ENCODE results near the gene COX19.
A peak's percentile ranks its signal among the peaks of the same experiment; 100 is the strongest.

Gene COX19

DNA sequence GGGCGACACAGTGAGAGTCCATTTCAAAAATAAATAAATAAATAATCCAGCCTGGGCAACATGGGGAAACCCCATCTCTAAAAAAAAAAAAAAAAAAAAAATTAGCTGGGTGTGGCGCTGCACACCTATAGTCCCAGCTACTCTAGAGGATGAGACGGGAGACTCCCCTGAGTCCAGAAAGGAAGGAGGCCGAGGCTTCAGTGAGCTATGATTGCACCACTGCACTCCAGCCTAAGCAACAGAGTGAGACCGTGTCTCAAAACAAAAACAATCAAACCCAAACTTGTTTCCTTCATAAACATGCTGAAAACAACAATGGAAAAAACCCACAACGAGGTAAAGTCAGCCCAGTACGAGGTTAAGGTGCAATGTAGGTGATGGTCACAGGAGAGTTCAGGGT lies 1.2 kb downstream of the COX19 start:
- TF ChIP-seq CTCF (IDR thresholded peaks at IDR 0.05; ENCODE audit: low read depth, low read length, missing control alignments), result no peak
- no peak for DNase-seq (ENCODE audit: extremely low read depth, low read depth)
- peak overlapping the region; percentile 94 for H3K4me3 ChIP-seq (replicated peaks; ENCODE audit: low read depth, low read length)

DNA sequence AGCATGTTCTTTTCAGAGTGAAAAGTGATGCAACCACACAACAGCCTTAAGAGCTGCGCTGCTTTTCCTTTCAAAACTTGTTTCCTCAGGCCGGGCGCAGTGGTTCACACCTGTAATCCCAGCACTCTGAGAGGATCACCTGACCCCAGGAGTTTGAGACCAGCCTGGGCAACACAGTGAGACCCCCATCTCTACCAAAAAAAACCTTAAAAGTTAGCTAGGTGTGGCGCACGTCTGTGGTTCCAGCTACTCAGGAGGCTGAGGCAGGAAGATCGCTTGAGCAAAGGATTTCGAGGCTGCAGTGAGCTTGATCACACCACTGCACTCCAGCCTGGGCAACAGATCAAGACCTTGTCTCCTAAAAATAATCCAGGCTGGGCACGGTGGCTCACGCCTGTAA lies 2.0 kb downstream of the COX19 start:
- no peak for TF ChIP-seq CTCF (IDR thresholded peaks at IDR 0.05; ENCODE audit: low read depth, low read length, missing control alignments)
- H3K4me3 ChIP-seq (replicated peaks; ENCODE audit: low read depth, low read length), result no peak overlapping the region
- no peak for DNase-seq (ENCODE audit: extremely low read depth, low read depth)

DNA sequence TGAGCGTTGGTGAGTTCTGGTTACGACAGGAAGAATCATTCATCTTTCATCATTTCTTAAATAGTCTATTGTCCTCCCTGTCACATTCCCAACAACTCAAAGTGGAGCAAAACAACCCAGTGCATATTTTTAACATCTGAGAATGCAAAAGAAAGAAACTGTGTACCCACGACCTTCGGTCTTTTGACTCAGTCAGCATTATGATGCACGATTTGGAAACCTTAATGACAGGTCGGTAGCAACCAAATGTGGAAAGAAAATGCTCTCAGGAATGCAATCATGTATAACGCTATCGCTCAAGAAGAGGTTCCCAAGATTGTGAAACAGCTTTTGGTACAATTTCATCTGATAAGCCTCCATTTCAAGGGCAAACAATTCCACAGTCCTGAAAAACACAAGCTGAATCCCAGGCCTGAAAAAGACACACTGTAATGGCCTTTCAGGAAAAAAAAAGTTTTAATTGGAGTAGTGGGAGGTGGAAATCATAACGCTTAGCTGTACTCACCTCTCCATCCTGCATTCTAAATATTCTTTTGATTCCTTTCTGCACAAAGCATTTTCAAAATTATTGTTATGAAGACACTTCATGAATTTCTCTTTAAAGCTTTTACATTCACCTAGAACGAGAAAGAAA lies 2.6 kb downstream of the COX19 start:
- no peak for DNase-seq (ENCODE audit: extremely low read depth, low read depth)
- TF ChIP-seq CTCF (IDR thresholded peaks at IDR 0.05; ENCODE audit: low read depth, low read length, missing control alignments), result no peak
- H3K4me3 ChIP-seq (replicated peaks; ENCODE audit: low read depth, low read length), result no peak overlapping the region

- DNase-seq (ENCODE audit: extremely low read depth, low read depth), result no peak
- no peak overlapping the region for H3K4me3 ChIP-seq (replicated peaks; ENCODE audit: low read depth, low read length)
- no peak for TF ChIP-seq CTCF (IDR thresholded peaks at IDR 0.05; ENCODE audit: low read depth, low read length, missing control alignments)
These were observed 3.2 kb downstream of the COX19 start for GRCh38 chr7:972110-972509.

DNA sequence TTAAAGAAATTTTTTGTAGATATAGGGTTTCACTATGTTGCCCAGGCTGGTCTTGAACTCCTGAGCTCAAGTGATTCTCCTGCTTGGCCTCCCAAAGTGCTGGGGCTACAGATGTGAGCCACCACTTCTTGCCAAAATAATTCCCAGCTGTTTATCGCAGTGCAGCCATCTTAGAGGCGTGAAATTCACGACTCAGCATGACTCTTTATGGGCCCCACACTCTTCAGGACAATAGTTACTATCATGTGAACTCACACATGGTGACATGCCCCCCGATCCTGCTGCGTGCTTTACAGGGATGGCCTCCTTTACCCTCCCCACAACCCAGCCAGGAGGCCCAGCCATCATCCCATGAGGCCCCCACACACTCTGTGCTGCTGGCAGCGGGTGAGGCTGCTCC lies 4.6 kb downstream of the COX19 start:
- DNase-seq (ENCODE audit: extremely low read depth, low read depth), result no peak
- no peak for TF ChIP-seq CTCF (IDR thresholded peaks at IDR 0.05; ENCODE audit: low read depth, low read length, missing control alignments)
- H3K4me3 ChIP-seq (replicated peaks; ENCODE audit: low read depth, low read length), result no peak overlapping the region

- no peak for DNase-seq (ENCODE audit: extremely low read depth, low read depth)
- no peak overlapping the region for H3K4me3 ChIP-seq (replicated peaks; ENCODE audit: low read depth, low read length)
- TF ChIP-seq CTCF (IDR thresholded peaks at IDR 0.05; ENCODE audit: low read depth, low read length, missing control alignments), result no peak
These were observed 5.9 kb downstream of the COX19 start for GRCh38 chr7:969403-969802.

Data from HFF-Myc (cell line).